HG03442 (cell line): ENCODE results near the gene KIF26B.
"Not testable (repeated sequence)": the region's sequence is repeated elsewhere in the genome, so short reads cannot be mapped to it uniquely, and the experiment has no call there.

Source experiments
- ATAC-seq: cut with Tn5 transposase; IDR thresholded peaks from one replicate; pipeline ENCODE4 v1.9.1; 2021; ENCODE audit warnings: mild to moderate bottlenecking, moderate library complexity; ENCODE audit not compliant: unreplicated experiment

KIF26B gene

DNA sequence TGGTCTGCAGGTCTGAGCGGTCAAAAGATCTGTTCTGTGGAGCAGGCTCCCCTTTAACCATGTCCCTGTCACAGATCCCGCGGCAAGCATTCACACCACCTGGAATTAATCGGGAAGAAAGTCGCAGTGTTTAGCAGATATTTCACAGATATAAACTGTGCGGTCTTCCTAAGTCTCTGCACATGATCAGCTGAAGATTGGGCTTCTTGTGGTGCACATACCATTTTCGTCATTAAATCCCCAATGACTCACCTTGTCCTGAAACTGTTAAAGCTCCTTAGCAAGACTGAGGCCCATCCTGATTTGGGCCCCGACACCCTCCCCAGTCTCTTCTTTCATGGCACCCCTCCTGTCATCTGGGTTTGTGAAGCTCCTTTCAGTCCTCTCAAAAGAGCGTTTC is 158.8 kb downstream of the KIF26B start:
- no peak for ATAC-seq

DNA sequence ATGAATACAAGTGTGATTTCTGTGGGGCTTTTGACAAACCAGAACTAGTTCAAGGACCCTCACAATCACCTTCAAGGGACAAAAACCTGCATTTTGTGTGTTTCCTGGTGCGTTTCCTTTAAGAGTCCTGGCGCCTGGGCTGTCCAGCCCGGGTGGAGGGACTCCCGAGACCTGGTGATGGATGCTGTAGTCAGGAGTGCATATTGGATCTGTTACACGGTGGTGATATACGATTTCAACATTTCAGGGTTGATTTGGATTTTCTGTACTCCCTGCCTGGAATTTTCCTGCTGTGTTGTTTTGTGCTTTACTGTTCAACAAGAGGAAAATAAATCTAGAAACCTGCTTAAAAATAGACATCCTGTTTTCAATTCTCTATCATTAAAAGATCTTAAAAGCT is 162.0 kb downstream of the KIF26B start:
- ATAC-seq: no peak

DNA sequence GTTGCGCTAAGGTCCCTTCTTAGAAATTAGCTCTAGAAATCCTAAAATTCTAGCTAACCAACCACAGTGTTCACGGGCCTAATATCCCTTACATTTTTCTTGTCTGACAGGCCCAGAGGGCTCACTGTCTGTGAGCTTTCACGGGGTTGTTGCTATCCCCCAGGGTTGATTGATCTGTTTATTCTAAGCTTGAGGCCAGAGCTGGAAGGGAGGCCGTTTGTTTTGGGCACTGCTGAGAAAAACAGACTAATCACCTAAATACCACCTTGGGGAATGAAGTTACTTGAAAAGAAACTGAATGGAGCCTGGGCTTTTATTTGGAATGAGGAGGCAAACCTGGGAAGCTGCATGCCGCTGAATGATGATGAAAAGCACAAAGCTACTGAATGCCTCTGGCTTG is 162.4 kb downstream of the KIF26B start:
- no peak for ATAC-seq

DNA sequence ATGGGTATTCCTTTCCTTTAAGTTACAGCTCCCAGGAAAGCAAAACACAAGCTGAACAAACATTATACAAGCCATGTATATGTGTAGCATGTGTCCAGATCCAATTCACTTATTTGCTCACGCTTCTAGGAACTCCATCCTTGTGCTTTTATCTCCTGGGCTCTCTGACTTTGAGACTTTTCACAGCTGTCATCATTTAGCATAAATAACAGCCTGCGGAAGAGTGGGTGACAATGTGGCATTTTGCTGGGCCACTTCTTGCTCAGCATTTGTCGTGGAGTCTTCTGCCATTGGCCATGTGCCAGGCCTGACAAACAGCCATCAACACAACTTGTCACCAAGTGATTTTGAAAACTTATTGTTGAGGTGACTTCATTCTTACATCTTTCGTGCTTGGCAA is 164.3 kb downstream of the KIF26B start:
- ATAC-seq: no peak

DNA sequence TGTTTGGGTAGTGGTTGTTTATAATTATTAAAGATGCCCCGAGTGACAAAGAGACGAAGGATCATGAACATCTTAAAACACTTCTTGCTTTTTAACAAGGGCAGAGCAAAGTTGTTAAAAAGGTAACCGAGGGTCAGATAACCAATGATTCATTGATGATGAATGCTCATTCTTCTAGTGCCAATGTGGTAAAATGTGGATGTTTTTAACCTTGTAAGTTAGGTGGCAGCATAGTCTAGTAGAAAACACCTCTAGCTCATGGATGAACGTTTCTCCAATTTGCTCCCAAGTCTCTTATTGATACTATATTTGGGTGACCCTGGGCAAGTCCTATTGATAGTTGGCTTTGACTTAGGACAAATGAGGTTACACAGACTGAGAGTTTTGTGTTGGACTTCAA is 167.9 kb downstream of the KIF26B start:
- ATAC-seq: no peak

DNA sequence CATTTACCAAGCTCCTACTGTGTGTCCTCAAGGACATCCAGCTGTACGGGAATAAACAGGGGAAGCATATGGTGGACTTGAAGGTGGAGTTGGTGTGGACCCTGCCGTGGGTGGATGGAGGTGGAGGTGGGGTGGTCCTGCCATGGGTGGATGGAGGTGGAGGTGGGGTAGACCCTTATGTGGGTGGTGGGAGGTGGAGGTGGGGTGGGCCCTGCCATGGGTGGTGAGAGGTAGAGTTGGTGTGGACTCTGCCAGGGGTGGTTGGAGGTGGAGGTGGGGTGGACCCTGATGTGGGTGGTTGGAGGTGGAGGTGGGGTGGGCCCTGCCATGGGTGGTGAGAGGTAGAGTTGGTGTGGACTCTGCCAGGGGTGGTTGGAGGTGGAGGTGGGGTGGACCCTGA is 169.0 kb downstream of the KIF26B start:
- ATAC-seq: not testable (repeated sequence)

DNA sequence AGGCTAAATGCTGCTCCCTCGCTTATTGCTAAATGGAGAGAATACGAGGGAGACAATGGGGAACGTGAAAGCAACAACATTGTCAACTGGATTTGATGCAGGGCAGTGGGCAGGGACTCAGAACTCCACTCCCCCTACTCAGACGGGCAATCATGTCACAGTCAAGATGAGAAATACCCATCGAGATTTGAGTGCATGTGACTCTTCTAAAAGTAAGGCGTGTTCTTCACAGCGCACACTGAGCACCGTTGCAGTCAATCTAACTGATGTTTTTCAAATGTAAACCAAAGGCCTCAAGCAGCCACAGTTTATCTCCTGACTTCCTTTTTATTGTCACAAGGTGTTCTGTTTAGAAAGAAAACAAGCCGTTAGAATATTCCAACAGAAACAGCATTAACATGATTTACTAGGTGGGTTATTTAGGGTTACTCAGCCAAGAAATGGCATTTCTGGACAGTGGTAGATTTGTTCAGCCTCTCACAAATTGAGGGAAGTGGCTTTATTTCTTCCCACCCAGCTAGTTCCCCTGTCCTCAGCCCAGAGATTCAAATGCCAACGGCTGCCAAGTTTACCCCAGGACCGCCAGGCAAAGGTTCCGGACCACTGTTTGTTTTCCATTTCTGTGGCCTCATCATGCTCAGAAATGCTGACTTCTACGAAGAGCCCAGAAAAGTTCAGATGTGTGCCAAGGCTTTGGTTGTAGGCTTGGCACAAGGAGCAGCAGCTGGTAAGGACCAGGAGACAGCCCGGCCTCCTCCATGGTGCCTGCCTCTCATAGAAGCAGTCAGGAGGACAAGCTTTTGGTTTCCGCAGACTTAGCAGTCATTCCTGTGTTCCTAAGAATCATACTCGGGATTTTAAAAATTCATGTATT is 171.4 kb downstream of the KIF26B start:
- no peak for ATAC-seq

DNA sequence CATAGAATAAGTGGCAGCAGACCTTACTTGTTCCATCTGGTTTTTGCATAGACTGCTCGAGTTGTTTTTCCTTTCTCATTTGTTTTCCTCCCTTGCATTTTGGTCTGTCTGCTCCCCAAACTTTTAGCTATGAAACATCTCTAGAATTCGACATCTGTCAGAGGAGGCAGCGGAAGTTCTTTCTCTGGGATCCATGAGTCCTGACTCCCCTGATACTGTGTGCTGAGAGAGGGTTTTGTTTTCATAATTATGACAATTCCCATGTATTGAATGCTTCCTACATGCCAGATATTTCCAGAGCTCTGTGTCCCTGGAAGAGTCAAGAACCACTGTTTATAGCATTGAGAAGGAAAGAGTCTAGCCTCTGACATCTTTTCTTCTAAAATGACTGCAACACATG is 172.6 kb downstream of the KIF26B start:
- ATAC-seq: no peak

DNA sequence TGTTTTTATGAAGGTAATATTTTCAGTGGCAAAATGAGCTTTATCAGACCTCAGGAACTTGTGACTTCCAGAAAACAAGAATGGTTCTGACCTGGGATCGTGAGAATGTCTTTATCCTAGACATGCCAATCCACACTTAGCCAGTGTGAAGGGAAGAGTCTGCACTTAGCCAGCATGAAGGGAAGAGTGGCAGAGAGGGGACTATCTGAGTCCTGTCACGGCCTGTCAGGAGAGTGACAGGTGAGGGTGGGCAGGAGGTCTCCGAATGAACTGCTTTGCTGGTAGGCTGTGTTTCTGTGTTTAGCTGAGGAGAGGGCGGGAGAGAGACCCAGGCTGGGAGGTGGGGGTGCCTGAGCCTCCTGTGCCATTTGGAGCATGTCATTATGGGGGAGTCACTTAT is 173.1 kb downstream of the KIF26B start:
- no peak for ATAC-seq

DNA sequence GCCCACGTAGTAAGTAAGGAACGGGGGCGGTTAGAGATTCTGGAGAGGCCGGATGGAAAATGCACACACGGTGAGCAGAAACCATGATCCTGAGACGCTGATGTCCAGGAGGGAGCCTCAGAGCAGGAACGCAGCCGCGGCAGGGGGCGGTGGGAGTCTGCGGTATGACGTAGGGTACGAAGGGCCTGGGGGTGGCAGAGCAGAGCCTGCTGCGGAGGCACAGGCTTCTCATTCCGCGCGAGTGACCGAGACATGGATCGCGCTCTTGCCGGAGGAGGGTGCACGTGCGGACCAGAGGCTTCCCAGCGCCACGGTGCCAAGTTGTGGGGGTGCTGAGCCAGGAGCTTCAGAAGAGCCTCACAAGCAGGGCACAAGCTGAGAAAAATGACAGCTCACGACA is 176.2 kb downstream of the KIF26B start:
- ATAC-seq: no peak

DNA sequence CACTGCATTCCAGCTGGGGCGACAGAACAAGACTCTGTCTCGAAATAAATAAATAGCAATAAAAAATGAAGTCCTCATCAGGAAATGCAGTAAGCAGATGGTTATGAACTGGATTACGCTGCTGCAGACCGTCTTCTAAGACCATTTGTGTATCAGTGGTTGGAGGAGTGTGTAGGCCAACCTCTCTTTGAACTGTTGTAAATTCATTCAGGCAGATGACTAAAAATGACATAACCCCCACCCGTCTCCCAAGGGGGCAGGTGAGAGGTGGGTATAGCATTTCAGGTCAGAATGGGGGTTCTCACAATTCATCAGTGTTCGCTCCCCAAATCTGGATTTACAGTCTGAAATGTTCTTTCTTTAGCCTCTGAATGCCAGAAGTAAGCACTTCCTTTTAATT is 177.3 kb downstream of the KIF26B start:
- ATAC-seq: no peak

DNA sequence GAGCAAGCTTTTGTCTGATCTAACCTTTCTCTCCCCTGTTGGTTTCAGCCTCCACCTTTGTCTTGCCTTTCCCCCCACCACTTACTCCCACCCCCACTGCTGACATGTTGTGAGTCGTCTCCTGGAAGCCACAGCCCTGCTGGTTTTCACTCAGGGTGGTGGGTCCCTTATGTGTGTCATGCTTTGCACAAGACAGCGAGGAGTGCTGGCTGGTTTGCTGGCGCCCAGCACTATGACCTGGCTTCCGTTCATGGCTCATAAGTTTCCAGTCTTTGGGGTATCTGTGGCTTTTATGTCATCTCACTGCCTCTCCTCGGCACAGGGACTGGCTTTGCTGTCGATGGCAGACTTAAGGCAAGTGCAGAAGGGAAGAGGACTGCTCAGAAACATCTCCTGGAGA is 177.7 kb downstream of the KIF26B start:
- no peak for ATAC-seq

DNA sequence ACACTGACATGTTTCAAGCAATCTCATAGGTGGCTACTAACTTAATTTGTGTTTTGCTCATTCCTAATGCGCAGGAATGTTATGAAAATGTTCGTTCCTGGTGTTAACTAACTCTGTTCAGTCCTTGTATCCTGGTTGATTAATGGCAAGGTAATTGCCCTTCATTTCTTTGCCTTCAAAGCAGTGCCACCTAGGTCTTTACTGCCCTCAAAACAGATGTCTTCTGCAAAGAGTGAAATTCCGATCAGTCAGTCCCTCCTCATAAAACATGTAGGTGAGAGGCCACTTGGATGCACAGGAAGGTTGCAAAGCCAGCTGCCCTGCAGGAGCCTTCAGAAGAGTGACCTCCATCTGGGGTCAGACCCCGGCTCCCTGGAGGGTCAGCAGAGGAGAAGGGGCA is 179.4 kb downstream of the KIF26B start:
- ATAC-seq: no peak

DNA sequence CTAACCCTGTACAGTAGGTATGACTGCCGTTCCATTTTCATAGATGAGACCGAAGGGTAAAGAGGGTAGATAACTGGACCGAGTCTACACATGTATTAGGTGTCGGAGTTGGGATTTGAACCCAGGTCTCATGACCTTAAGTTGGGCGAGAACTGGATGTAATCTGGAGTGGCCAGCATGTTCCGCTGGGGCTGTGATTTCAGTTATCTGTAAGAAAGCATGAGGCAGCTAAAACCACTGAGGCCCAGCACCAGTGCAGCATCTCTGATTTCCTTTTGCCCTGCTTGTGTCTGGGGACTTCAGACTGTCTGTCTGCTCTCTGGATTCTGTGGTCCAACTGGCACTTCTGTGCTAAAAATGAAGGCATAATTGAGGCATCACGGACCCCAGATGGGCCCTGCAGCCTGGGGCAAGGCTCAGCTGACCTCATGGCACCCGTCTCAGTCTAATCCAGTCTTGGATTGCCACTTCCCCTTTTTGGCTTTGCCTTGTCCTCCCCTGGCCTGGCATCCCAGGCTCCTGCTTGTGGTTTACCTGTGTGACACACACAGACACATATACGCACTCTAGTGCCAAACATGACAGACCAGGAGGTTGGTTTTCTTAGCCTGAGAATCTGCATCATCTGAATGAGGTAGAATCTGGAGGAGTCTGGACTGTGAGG is 180.2 kb downstream of the KIF26B start:
- ATAC-seq: no peak

DNA sequence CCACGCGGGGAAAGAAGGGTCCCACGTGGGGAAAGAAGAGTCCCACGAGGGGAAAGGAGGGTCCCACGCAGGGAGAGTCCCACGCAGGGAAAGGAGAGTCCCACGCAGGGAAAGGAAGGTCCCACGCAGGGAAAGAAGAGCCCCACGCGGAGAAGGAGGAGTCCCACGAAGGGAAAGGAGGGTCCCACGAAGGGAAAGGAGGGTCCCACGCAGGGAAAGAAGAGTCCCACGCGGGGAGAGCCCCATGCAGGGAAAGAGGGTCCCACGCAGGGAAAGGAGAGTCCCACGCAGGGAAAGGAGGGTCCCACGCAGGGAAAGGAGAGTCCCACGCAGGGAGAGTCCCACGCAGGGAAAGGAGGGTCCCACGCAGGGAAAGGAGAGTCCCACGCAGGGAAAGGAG is 180.9 kb downstream of the KIF26B start:
- ATAC-seq: not testable (repeated sequence)

DNA sequence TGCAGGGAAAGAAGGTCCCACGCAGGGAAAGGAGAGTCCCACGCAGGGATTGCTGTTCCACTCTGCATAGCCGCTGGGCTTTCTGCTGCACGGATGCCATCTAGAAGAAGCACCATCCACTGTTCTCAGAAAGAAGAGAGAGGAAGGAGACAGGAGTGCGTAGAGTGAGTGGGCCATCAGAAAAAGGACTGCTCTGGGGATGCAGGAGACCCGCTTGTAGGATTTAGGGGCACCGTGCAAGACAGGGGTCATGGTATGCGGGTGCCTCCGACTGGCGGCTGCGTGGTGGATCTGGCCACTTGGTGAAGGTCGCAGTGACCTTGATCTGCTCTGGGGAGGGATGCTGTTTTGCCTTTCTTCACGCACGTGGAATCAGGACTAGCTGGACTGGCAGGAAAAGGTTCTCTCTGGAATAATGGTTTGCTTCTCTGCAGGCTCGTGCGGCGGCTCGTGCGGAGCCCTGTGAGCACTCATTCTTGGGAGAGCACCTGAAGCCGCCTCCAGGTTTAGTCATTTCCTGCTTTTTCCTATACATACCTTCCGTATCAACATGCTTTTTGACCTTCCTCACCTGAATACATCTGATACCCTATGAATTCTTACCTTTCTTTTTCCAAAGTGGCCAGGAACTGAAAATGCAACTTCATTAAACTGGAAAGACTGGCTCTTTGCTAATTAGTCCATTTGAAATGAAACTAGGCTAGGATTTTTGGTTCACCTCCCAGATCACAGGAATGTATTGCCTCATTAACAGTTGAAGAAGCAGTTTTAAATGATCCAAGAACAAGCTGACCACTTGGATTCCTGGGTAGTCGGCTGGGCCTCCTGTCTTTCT is 181.6 kb downstream of the KIF26B start:
- no peak for ATAC-seq

DNA sequence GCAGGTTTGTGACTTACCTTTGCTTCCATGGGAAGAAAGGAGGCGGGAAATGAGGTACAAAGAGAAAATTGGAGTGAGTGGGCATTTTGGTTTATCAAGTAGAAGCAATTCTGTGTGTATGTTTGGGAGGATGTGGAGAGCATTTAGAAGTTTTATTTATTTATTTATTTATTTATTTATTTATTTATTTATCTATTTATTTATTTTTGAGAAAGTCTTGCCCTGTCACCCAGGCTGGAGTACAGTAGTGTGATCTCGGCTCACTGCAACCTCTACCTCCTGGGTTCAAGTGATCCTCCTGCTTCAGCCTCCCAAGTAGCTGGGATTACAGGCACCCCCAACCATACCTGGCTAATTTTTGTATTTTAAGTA is 182.2 kb downstream of the KIF26B start:
- ATAC-seq: not testable (repeated sequence)

DNA sequence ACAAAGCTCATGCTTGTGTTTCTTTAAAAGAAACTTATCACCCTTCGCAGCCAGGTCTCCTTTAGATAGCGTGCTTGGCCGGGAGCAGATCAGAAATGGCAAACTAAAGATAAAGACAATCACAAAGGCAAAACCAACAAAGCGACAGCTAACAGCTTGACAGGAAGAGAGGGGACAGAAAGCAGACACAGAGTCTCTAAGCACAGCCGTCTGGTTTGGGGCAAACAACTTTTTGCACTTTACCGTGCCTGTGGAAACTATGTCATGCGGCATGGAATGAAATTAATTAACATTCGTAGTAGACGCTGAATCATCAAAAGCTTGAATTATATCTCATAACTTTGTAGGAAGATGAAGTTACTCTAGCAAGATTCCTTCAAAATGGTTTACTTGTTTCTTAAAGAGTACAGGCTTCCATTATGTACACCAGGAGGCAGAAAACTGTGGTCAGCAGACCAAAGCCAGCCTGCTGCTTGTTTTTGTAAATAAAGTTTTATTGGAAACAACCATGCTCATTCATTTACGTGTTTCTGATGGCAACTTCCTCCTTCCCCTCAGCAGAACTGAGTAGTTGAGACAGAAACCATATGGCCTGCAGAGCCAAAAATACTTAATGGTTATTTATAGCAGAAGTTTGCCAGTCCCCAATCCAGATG is 183.2 kb downstream of the KIF26B start:
- no peak for ATAC-seq

DNA sequence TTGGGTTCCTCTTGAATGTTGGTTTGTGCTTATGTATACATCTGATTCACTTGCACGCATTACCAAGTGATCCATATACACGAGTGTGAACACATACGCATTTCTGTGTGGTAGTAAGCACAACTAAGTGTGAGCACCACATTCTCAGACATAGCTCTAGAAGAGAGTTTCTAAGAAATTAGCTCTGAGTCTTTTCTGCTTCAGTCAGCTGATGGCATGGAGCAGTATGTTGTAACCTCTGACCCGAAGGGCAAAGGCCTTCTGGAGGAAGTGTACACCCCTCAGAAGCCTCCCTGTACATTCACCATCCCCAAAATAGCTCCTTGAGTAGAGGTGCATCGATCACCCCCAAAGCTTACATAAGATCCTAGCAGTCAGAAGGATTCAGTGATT is 183.7 kb downstream of the KIF26B start:
- ATAC-seq: no peak

DNA sequence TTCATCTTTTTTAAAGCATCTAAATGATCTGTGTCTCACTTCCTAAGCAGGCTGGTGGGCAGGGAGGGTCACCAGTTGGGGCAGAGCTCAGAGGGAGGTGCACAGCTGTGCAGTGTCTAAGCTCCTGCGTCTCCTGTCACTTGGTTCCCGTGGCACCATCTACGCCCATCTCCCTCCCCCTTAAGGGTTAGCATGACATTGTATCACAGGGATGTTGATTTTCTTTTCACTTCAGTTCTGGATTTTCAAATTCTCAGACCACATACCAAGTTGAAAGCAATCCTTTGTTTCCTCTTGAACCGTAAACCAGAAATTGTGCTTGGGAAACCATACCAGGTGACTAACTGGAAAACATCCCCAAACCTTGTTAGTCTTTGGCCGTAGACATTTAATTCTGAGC is 187.0 kb downstream of the KIF26B start:
- no peak for ATAC-seq

DNA sequence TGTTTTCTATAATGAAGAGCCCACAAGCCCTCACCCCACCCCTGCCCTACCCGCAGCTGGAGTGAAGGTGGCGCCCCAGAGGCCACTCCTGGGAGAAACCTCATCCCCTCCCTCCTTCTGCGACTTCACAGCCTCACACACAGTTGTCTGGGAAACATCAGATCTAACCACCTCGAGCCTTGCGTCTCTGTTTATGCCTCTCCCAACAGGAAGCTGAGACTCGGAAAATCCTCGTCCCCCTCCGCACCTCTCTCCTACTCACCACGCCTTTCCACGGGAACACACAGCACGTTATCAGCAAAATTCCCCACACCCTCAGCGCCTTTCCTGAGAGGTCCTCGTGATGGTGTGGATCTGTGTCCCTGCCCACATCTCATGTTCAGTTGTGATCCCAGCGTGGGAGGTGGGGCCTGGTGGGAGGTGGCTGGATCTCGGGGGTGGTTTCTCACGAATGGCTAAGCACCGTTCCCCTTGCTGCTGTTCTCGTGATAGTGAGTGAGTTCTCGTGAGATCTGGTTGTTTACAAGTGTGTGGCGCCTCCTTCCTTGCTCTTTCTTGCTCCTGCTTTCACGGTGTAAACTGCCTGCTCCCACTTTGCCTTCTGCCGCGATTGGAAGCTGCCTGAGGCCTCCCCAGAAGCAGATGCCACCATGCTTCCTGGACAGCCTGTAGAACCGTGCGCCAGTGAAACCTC is 190.6 kb downstream of the KIF26B start:
- ATAC-seq: no peak
